OCI-LY7 (cell line): ENCODE data around the gene SLC38A5. TPM values are rescaled to one million over a fixed set of nuclear protein-coding genes. Genes with fewer than 3 reads are reported as not detected.

Source experiments
- BruUV-seq: library from RNA; stranded (reverse); fragments of 400-500 nt; replicated peaks from 2 replicates; lab custom pipeline; 2021; lab: Mats Ljungman, UMichigan
- CTCF ChIA-PET: fragments of 300-600 bp; sonication (Branson Sonifier 250); formaldehyde crosslinking; loops from one replicate; lab custom pipeline; 2022; ENCODE audit warnings: antibody characterized with exemption; ENCODE audit not compliant: unreplicated experiment; lab: Charles Lee
- POLR2A ChIA-PET: fragments of 300-600 bp; sonication (Branson Sonifier 250); formaldehyde crosslinking; loops from one replicate; lab custom pipeline; 2022; ENCODE audit warnings: antibody characterized with exemption; lab: Charles Lee
- DNase-seq: peaks from one replicate; pipeline ENCODE4 v3.0.0-alpha.2; 2015; ENCODE audit warnings: low spot score
- H2AFZ ChIP-seq: fragments of 200-600 bp; sonication (generic), shearing (Covaris generic); 2 replicates; pipeline ENCODE4 v1.6.1; 2014; ENCODE audit warnings: mild to moderate bottlenecking, antibody characterized with exemption, low read length, moderate library complexity
- H3K27ac ChIP-seq: fragments of 200-600 bp; sonication (generic); 2 replicates; pipeline ENCODE4 v1.5.1; 2014; ENCODE audit warnings: mixed run types, low read depth, mild to moderate bottlenecking, moderate library complexity, low read length, inconsistent platforms; ENCODE audit not compliant: poor library complexity, severe bottlenecking
- H3K36me3 ChIP-seq: fragments of 200-600 bp; sonication (generic); 2 replicates; pipeline ENCODE4 v1.6.1; 2014; ENCODE audit warnings: mild to moderate bottlenecking, antibody characterized with exemption, low read length, moderate library complexity, mixed read lengths; ENCODE audit not compliant: insufficient read depth
- H3K4me1 ChIP-seq: fragments of 200-600 bp; sonication (generic); 2 replicates; pipeline ENCODE4 v1.5.1; 2014; ENCODE audit warnings: mild to moderate bottlenecking, low read length; ENCODE audit not compliant: insufficient read depth, poor library complexity, severe bottlenecking
- H3K4me2 ChIP-seq: fragments of 200-600 bp; sonication (generic); 2 replicates; pipeline ENCODE4 v1.6.1; 2014; ENCODE audit warnings: mild to moderate bottlenecking, low read length
- H3K4me3 ChIP-seq: fragments of 200-600 bp; sonication (generic); 2 replicates; pipeline ENCODE4 v1.5.1; 2014; ENCODE audit warnings: mild to moderate bottlenecking, low read depth, low read length; ENCODE audit not compliant: poor library complexity, severe bottlenecking
- H3K79me2 ChIP-seq: fragments of 200-600 bp; sonication (generic); 2 replicates; pipeline ENCODE4 v1.6.1; 2016; ENCODE audit warnings: low read depth, mild to moderate bottlenecking, low read length, moderate library complexity, mixed read lengths; ENCODE audit not compliant: insufficient read depth
- H3K9me2 ChIP-seq: fragments of 200-600 bp; sonication (generic); 2 replicates; pipeline ENCODE4 v1.6.1; 2016; ENCODE audit warnings: mild to moderate bottlenecking, low read length, mixed read lengths; ENCODE audit not compliant: insufficient read depth
- H3K9me3 ChIP-seq: fragments of 200-600 bp; sonication (generic); 2 replicates; pipeline ENCODE4 v1.6.1; 2014; ENCODE audit warnings: mild to moderate bottlenecking, mixed run types, low read length, mixed read lengths
- H4K20me1 ChIP-seq: fragments of 200-600 bp; sonication (generic); 2 replicates; pipeline ENCODE4 v1.6.1; 2014; ENCODE audit warnings: mild to moderate bottlenecking, antibody characterized with exemption, low read length, moderate library complexity, mixed read lengths; ENCODE audit not compliant: insufficient read depth
- CTCF ChIP-seq: fragments of 200-600 bp; sonication (generic); conservative IDR thresholded peaks from 2 replicates; pipeline ENCODE4 v1.5.1; 2014; ENCODE audit warnings: mild to moderate bottlenecking, antibody characterized with exemption, low read length, moderate library complexity, mixed read lengths
- EZH2phosphoT487 ChIP-seq: fragments of 200-600 bp; sonication (generic); IDR thresholded peaks from 2 replicates; pipeline ENCODE4 v1.6.1; 2018; ENCODE audit warnings: low read depth, borderline replicate concordance, mild to moderate bottlenecking, mixed run types, antibody characterized with exemption, low read length, moderate library complexity, mixed read lengths
- intact Hi-C: fragments of 100-400 bp; cut with micrococcal nuclease; formaldehyde crosslinking; loops from one replicate; pipeline ENCODE4 v1.10.0; 2022; ENCODE audit not compliant: unreplicated experiment
- total RNA-seq, 2 experiments: library from RNA; depleted of rRNA in 1 of 2; stranded (reverse); fragments of >200 nt in 1 of 2; shearing (Covaris generic) in 1 of 2; gene quantifications; 2 replicates each; pipeline ENCODE4 v1.2.3, GENCODE V29; 2014 to 2022

Gene SLC38A5
- total RNA-seq, 2 experiments from 2014 or later: 38.6 to 45.6 TPM

GRCh38 chrX:48459483-48459882 is 10.6 kb downstream of the SLC38A5 start:
- Histone ChIP-seq H3K4me2 (no peak overlapping the region), H3K36me3 (peaks cover 47% of the 10 kb centered on the region), H3K9me3 (no peaks in the 10 kb centered on the region), H3K4me1 (no peaks in the 10 kb centered on the region), H2AFZ (no peak overlapping the region), H3K79me2 (no peaks in the 10 kb centered on the region), H4K20me1 (no peaks in the 10 kb centered on the region), H3K27ac (no peak overlapping the region), H3K9me2 (no peaks in the 10 kb centered on the region), H3K4me3 (no peak overlapping the region)
- ChIA-PET POLR2A (no interaction called here), CTCF (no interaction called here)
- intact Hi-C loops: no loop called here
- BruUV-seq: no TSS peak
- TF ChIP-seq EZH2phosphoT487 (no peak), CTCF (no peak)
- DNase-seq: no peak

- DNase-seq: no peak
- intact Hi-C loops: no loop called here
- Histone ChIP-seq H3K9me3 (no peaks in the 10 kb centered on the region), H3K4me1 (no peaks in the 10 kb centered on the region), H3K4me3 (no peak overlapping the region), H3K36me3 (peaks cover 41% of the 10 kb centered on the region), H3K9me2 (no peaks in the 10 kb centered on the region), H2AFZ (no peak overlapping the region), H3K79me2 (no peaks in the 10 kb centered on the region), H4K20me1 (no peaks in the 10 kb centered on the region), H3K4me2 (no peak overlapping the region), H3K27ac (no peak overlapping the region)
- TF ChIP-seq CTCF (no peak), EZH2phosphoT487 (no peak)
- POLR2A ChIA-PET: interaction anchor here (0.6 kb wide), 1 partner anchor 370 kb away, joined by 3 read pairs; no protein-coding TSS in a partner anchor
- CTCF ChIA-PET: no interaction called here
- BruUV-seq: no TSS peak
Observed at GRCh38 chrX:48458711-48459110, 11.3 kb downstream of the SLC38A5 start.

- CTCF ChIA-PET: no interaction called here
Observed at GRCh38 chrX:48456628-48457331, 13.3 kb downstream of the SLC38A5 start.

More at GRCh38 chrX:48456628-48457331, 13.3 kb downstream of the SLC38A5 start:
- H3K27ac ChIP-seq: no peak overlapping the region
- POLR2A ChIA-PET: no interaction called here
- DNase-seq: no peak
- no peak overlapping the region for H3K4me2 ChIP-seq
- BruUV-seq: no TSS peak
- TF ChIP-seq EZH2phosphoT487 (no peak), CTCF (no peak)
- H2AFZ ChIP-seq: no peak overlapping the region
- intact Hi-C loops: no loop called here
- H3K9me3 ChIP-seq: no peaks in the 10 kb centered on the region
- H3K9me2 ChIP-seq: no peaks in the 10 kb centered on the region
- no peaks in the 10 kb centered on the region for H3K4me1 ChIP-seq
- H3K36me3 ChIP-seq: peaks cover 30% of the 10 kb centered on the region
- no peak overlapping the region for H3K4me3 ChIP-seq
- no peaks in the 10 kb centered on the region for H3K79me2 ChIP-seq
- H4K20me1 ChIP-seq: no peaks in the 10 kb centered on the region
